NCI-H187 treated with DMSO at 0.1 percent for 48 hours (cell line): Measurements from ENCODE around the gene NFIX.
A peak's percentile ranks its signal among the peaks of the same experiment; 100 is the strongest.

Source experiments
- DNase-seq: peaks from one replicate; lab custom pipeline; 2025; lab: John Stamatoyannopoulos, UW

The NFIX gene

GRCh38 chr19:13103581-13104359 lies 108.5 kb downstream of the NFIX start:
- DNase-seq = no peak

- DNase-seq = no peak
Observed at GRCh38 chr19:13104360-13104847, 109.1 kb downstream of the NFIX start.

GRCh38 chr19:13104848-13105711 lies 109.8 kb downstream of the NFIX start:
- DNase-seq = no peak

- no peak for DNase-seq
Observed at GRCh38 chr19:13109361-13110098, 114.3 kb downstream of the NFIX start.

- DNase-seq = no peak
Observed at GRCh38 chr19:13110099-13110610, 114.9 kb downstream of the NFIX start.

- DNase-seq = no peak
Observed at GRCh38 chr19:13112555-13112954, 117.3 kb downstream of the NFIX start.

GRCh38 chr19:13115936-13116281 lies 120.6 kb downstream of the NFIX start:
- DNase-seq = no peak

GRCh38 chr19:13116282-13117175 lies 121.3 kb downstream of the NFIX start, which contains the start of gene TRMT1:
Gene TRMT1, minus strand, starts transcription at chr19:13116740. Its CDS starts 341 bp downstream, at chr19:13116399.
- DNase-seq = peak; percentile 37

- no peak for DNase-seq
Observed at GRCh38 chr19:13117176-13117771, 122.0 kb downstream of the NFIX start.

- DNase-seq = no peak
Observed at GRCh38 chr19:13117772-13118423, 122.6 kb downstream of the NFIX start, which contains the start of gene NACC1. Gene NACC1, plus strand, starts transcription at chr19:13118264. Its CDS starts 16,944 bp downstream, at chr19:13135208.

GRCh38 chr19:13118424-13119193 lies 123.3 kb downstream of the NFIX start:
- DNase-seq = no peak

GRCh38 chr19:13119627-13120026 lies 124.4 kb downstream of the NFIX start:
- no peak for DNase-seq

- no peak for DNase-seq
Observed at GRCh38 chr19:13120031-13120430, 124.8 kb downstream of the NFIX start.

- DNase-seq = no peak
Observed at GRCh38 chr19:13120817-13121216, 125.5 kb downstream of the NFIX start.

- no peak for DNase-seq
Observed at GRCh38 chr19:13121551-13122274, 126.4 kb downstream of the NFIX start.

- no peak for DNase-seq
Observed at GRCh38 chr19:13122275-13122878, 127.1 kb downstream of the NFIX start.

- DNase-seq = no peak
Observed at GRCh38 chr19:13122980-13123957, 128.0 kb downstream of the NFIX start.
